ENCODE measurements around the gene CFAP99.
"Not testable (repeated sequence)": the region's sequence is repeated elsewhere in the genome, so short reads cannot be mapped to it uniquely, and the experiment has no call there.

Gene CFAP99

GRCh38 chr4:2446656-2447564, 28.2 kb downstream of the CFAP99 start:
- DNase-seq (ENCODE audit: low read depth, low spot score) = no peak

GRCh38 chr4:2448589-2448988, 29.8 kb downstream of the CFAP99 start:
- DNase-seq (ENCODE audit: low read depth, low spot score) = no peak

- DNase-seq (ENCODE audit: low read depth, low spot score) = no peak
Measured at GRCh38 chr4:2449051-2449450, 30.3 kb downstream of the CFAP99 start.

- DNase-seq (ENCODE audit: low read depth, low spot score) = no peak
Measured at GRCh38 chr4:2449511-2450392, 31.0 kb downstream of the CFAP99 start.

- DNase-seq (ENCODE audit: low read depth, low spot score) = no peak
Measured at GRCh38 chr4:2450394-2451035, 31.8 kb downstream of the CFAP99 start.

- no peak for DNase-seq (ENCODE audit: low read depth, low spot score)
Measured at GRCh38 chr4:2451036-2451520, 32.3 kb downstream of the CFAP99 start.

GRCh38 chr4:2451821-2452785, 33.3 kb downstream of the CFAP99 start:
- no peak for DNase-seq (ENCODE audit: low read depth, low spot score)

- DNase-seq (ENCODE audit: low read depth, low spot score) = no peak
Measured at GRCh38 chr4:2457481-2458295, 38.9 kb downstream of the CFAP99 start.

GRCh38 chr4:2458546-2459491, 40.1 kb downstream of the CFAP99 start:
- DNase-seq (ENCODE audit: low read depth, low spot score) = no peak

- no peak for DNase-seq (ENCODE audit: low read depth, low spot score)
Measured at GRCh38 chr4:2459589-2460349, 41.0 kb downstream of the CFAP99 start.

- DNase-seq (ENCODE audit: low read depth, low spot score) = no peak
Measured at GRCh38 chr4:2461246-2461960, 42.6 kb downstream of the CFAP99 start.

- no peak for DNase-seq (ENCODE audit: low read depth, low spot score)
Measured at GRCh38 chr4:2462218-2462991, 43.6 kb downstream of the CFAP99 start.

- DNase-seq (ENCODE audit: low read depth, low spot score) = no peak
Measured at GRCh38 chr4:2462992-2463762, 44.4 kb downstream of the CFAP99 start.

GRCh38 chr4:2465032-2465431, 46.3 kb downstream of the CFAP99 start:
- no peak for DNase-seq (ENCODE audit: low read depth, low spot score)

- not testable (repeated sequence) for DNase-seq (ENCODE audit: low read depth, low spot score)
Measured at GRCh38 chr4:2465544-2465943, 46.8 kb downstream of the CFAP99 start.

Data from brain pericyte (primary cell).